Stimulated activated CD8-positive, alpha-beta memory T cell treated with anti-CD3 and anti-CD28 coated beads, Interleukin-12 subunit alpha, Interleukin-12 subunit beta, amount 100 ng/mL, for 1 hour (primary cell): Measurements from ENCODE around the gene RNF126.
"Not testable (repeated sequence)": the region's sequence is repeated elsewhere in the genome, so short reads cannot be mapped to it uniquely, and the experiment has no call there.

ENCODE experiments used
- DNase-seq: peaks from one replicate; pipeline ENCODE4 v3.0.0-alpha.2; 2020; ENCODE audit warnings: low read depth

Gene RNF126

DNA sequence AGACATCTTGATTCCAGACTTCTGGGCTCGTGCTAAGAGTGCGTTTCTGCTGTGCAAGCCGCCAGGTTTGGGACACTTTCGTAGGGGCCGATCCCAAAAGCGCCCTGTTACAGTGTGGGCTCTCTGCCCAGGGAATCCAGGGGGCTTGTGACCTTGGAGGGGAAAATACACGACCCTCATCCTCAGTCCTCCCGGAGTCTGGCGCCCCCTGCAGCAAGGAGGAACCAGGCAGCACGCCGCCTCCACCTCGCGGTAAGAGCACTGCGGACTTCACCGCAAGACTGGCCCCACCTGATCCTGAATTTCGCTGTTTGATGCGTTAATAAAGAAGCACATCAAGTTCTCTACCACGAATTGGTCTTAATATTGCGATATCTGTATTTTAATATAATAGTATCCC, 34.8 kb downstream of the RNF126 start:
- no peak for DNase-seq

- DNase-seq, result not testable (repeated sequence)
These were observed 36.4 kb downstream of the RNF126 start for GRCh38 chr19:626566-626965.

DNA sequence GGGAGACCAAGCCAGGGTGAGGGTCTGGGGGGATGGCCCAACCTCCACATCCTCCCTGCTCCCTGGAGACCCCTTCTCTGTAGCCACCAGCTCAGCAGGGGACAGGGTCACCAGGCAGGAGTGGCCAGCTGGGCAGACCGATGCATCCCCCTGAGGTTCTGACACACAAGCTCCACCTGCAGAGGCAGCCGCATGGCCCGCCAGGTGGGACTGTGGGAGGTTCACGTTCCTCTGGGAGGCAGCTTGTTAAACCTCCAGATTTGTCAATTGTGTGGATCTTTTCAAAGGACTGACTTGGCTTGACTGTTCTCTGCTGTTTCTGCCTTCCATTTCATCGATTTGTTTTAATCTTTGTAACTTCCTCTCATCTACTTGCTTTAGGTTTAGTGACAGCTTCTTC, 37.8 kb downstream of the RNF126 start:
- no peak for DNase-seq

DNA sequence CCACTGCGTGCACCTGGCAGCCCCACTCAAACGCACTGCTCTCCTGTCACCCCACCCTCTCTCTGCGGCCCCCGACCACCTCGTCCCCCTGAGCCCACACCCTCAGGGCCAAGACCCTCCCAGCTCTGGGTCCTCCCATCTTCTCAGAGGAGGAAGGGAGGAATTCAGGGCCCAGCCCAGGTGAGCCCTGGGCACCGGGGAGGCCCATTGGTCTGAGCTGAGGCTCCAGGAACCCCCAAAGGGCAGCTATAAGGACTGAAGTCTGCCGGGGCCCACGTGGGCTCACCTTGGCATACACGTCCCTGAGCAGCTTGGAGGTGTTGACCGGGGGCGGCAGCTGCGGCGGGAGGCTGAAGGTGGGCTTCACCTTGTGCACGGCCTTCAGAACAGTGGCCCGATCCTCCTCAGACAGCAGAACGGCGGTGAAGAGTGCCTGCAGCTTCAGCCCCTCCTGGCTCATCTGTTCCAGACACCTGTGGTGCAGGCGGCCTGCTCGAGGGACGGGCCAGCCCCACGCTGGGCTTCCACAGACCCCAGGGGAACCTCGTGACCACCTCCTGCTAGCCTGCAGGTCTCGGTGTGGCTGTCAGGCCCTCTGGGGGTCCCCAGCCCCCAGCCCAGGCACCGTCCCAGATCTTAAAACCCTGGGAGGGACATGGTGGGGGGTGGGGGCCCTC, 38.4 kb downstream of the RNF126 start:
- no peak for DNase-seq

DNA sequence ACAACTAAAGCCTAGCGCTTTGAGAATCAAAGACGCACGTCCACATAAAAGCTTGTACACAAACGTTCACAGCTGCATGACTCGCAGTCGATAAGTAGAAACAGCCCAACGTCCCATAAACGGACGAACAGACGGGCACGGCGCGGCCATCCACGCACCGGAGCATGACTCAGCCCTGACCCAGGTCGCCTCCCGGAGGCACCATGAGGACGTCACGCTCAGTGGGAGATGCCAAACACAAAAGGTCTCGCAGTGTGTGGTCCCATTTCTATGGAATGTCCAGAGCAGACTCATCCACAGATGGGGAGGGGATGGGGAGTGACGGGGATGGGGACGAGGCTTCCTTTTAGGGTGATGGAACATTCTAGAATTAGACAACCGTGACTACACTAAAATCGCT, 39.0 kb downstream of the RNF126 start:
- DNase-seq, result no peak

DNA sequence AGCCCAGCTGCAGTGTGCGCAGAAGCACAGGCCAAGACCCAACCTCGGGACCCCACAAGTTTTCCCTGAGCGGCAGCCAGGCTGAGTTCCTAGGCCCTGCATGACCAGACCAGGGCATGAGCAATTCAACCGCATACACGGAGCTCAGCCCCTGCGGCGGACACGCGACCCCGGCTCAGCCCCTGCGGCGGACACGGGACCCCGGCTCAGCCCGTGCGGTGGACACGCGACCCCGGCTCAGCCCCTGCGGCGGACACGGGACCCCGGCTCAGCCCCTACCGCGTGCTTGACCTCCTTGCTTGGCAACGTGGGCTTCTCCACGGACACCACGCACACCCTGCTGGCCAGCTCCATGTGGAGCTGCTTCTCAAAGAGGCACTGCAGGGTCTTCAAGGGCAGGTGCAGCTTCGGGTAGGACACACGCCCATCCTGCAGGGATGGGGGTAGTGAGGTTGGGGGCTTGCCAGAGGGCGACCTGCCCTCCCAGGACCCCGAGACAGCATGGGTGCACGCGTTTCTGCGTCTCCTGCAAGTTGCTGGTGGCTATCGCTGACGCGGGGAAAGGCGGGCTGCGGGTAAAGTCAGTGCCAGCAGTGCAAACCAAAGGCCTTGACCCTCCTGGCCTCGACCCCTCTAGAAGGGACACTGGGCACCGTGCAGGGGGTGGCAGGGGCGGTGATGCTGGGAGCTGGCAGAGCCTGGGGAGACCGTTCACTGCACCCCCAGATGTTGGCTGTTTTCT, 39.7 kb downstream of the RNF126 start:
- no peak for DNase-seq

DNA sequence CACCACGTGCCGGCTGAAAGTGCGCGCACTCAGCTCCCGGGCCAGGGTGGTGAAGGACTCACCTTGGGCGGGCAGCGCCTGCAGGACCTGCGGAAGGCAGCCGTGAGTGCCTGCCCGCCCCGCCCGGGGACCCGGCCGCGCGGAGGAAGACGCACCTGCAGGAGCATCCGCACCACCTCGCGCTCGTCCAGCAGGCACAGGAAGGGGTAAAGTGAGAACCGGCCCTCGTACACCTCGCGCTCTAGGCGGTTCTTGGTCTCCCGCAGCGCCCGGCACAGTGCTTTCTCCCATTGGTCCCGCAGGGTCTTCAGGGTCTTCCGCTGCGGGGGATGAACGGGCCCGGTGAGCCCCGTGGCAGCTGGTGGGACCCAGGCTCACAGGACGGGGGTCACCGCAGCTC, 40.3 kb downstream of the RNF126 start:
- no peak for DNase-seq

GRCh38 chr19:621819-622218, 41.2 kb downstream of the RNF126 start:
- DNase-seq, result no peak

DNA sequence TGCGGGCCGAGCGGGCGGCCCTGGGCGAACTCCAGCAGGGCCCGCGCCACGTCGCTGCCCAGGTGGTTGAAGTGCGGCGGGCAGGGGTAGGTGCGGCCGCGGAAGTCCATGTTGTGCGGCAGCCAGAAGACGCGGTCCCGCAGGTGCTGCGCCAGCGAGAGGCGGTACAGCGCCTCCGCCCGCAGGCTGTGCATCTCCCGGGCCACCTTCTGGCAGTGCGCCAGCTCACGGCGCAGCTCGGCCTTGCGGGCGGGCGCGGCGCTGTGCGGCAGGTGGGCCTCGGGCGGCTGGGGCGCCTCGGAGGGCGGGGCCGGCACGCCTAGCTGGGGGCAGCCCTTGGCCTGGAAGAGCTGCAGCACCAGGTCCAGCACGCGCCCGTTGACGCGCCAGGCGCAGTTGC, 41.8 kb downstream of the RNF126 start:
- not testable (repeated sequence) for DNase-seq

DNA sequence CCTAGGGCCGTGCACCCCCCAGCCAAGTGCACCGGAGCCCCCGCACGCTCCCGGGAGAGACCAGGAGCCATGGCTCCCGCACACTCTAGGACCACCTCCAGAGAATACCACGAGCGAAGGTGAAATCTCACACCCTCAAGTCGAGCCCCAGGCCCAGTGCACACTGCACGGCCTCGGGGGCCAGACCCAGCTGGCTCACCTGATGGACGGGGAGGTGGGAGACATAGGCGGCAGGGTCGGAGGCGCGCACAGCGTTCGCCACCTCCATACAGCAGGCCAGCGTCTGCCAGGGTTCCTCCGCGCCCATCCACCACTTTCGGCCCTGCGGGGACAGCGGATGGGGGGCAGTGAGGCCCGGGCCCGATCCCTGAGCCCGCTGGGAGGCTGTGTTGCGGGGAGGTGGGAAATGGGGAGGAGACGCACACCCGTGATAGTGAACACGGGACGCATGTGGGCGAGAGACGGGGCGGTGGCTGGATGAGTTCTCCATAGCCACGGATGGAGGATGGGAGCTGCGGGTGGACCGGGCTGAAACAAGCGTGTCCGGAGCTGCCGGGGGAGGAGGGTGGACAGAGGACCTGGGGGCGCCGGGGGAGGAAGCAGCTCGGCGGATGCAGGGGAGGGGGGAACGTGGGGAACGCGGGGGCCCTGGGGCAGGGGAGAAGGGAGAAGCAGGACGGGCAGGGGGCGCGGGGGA, 42.7 kb downstream of the RNF126 start:
- DNase-seq, result no peak

DNA sequence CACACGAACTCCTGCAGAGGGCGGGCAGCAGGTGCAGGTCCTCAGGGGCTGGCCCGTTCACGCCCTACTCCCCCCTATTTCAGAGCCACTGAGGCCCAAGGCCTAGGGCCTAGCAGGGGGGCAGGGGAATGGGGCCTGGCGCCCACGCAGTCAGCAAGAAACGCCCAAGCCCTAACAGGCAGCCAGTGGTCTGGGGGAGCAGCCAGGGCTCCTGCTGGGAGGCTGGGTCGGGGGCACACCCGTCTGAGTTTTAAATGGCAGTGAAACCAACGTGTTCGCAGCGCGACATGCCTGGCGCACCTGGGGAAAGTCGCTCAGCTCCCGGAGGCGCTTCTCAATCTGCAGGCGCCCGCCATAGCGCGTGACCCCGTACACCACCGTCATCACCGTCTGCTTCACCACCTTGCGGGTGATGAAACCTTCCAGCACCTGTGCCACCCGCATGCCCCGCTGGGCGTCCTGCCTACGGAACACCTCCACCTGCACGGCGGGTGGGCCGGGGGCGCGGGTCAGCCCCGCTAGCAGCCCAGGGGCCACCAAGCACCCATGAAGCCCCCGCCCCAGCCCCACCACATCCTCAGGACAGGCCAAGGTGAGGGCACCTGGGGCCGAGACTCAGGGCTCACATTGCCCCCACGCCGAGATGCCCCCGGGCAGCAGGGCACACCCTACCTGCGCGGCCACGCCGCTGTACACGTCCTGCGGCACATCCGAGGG, 43.6 kb downstream of the RNF126 start:
- no peak for DNase-seq

GRCh38 chr19:618674-619285, 44.2 kb downstream of the RNF126 start:
- DNase-seq, result no peak

- no peak for DNase-seq
These were observed 44.8 kb downstream of the RNF126 start for GRCh38 chr19:618247-618619.

GRCh38 chr19:617551-618246, 45.3 kb downstream of the RNF126 start:
- DNase-seq, result no peak

- no peak for DNase-seq
These were observed 46.1 kb downstream of the RNF126 start for GRCh38 chr19:616747-617526.

- no peak for DNase-seq
These were observed 46.8 kb downstream of the RNF126 start for GRCh38 chr19:616062-616700.

DNA sequence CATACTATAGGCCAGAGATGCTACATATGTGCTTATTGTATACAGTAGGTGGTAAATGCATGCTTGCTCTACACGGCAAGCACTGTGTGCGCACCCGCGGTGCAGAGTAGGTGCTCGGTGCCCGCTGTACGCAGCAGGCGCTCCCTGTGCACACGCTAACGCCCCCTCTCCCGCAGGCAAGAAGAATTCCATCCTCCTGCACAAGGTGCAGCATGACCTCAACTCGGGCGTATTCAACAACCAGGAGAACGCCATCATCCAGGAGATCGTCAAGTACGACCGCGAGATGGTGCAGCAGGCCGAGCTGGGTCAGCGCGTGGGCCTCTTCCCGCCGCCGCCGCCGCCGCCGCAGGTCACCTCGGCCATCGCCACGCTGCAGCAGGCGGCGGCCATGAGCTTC, 47.4 kb downstream of the RNF126 start:
- DNase-seq, result no peak

- DNase-seq, result no peak
These were observed 49.1 kb downstream of the RNF126 start for GRCh38 chr19:613732-614567.

GRCh38 chr19:612941-613340, 50.1 kb downstream of the RNF126 start:
- no peak for DNase-seq
